Testis (tissue), 3 donors: ENCODE data around the gene ZCWPW2. TPM values are rescaled to one million over a fixed set of nuclear protein-coding genes. Genes with fewer than 3 reads are reported as not detected.
A peak's percentile ranks its signal among the peaks of the same experiment; 100 is the strongest.

Experiments
- DNase-seq: peaks from one replicate; pipeline ENCODE4 v3.0.0-alpha.2; 2019
- H3K27ac ChIP-seq, 2 donors: fragments of 200-600 bp; sonication (generic); one replicate each; pipeline ENCODE4 v1.5.1; 2019
- H3K27me3 ChIP-seq: fragments of 200-600 bp; sonication (generic); one replicate; pipeline ENCODE4 v1.5.1; 2019
- H3K36me3 ChIP-seq: fragments of 200-600 bp; sonication (generic); one replicate; pipeline ENCODE4 v1.5.1; 2017; ENCODE audit warnings: low read depth; ENCODE audit errors: missing control alignments
- H3K4me1 ChIP-seq: fragments of 200-600 bp; sonication (generic); one replicate; pipeline ENCODE4 v1.5.1; 2019
- H3K4me3 ChIP-seq, 2 donors: fragments of 200-600 bp; sonication (generic); one replicate each; pipeline ENCODE4 v1.5.1; 2017 to 2019
- H3K9me3 ChIP-seq: fragments of 200-600 bp; sonication (generic); one replicate; pipeline ENCODE4 v1.5.1; 2017
- CTCF ChIP-seq, 3 experiments: fragments of 450-650 bp in 2 of 3; fragments of 200-600 bp in 1 of 3; sonication (generic) in 1 of 3; IDR thresholded peaks; one replicate each; pipeline ENCODE4 v1.5.1; 2016 to 2019; ENCODE audit warnings: antibody characterized with exemption in 3 of 3, mild to moderate bottlenecking in 2 of 3, moderate library complexity in 1 of 3
- POLR2A ChIP-seq: fragments of 450-650 bp; IDR thresholded peaks from one replicate; pipeline ENCODE4 v1.6.1; 2017; ENCODE audit warnings: antibody characterized with exemption, mild to moderate bottlenecking, moderate library complexity
- WGBS, 2 donors: methylation state at CpG; one replicate each; pipeline ENCODE4 v1.1.5; 2018; 5-methylcytosine and 5-hydroxymethylcytosine counted together
- intact Hi-C: fragments of 100-400 bp; cut with DNase I; formaldehyde crosslinking; loops from one replicate; pipeline ENCODE4 v1.15.1; 2023; ENCODE audit warnings: low total_unique reads
- polyA plus RNA-seq: library from polyadenylated mRNA; stranded (reverse); fragments of 350-450 nt; fragmentation: Illumina TruSeq; extraction: RNeasy Lipid Tissue Mini Kit (QIAGEN cat#74804); gene quantifications from one replicate; pipeline ENCODE4 v1.2.3, GENCODE V29; 2014; ENCODE audit warnings: low read depth, low replicate concordance; ENCODE audit not compliant: insufficient read depth
- total RNA-seq, 2 donors: library from RNA; depleted of rRNA; stranded (reverse); fragments of >200 nt; gene quantifications; one replicate each; pipeline ENCODE4 v1.2.3, GENCODE V29; 2016

The ZCWPW2 gene
- total and polyA plus RNA-seq, 3 donors from 2014 or later, result 2.5 to 9.5 (median 5.2) TPM

GRCh38 chr3:28347374-28348264 is 902 bp upstream of the ZCWPW2 start:
- WGBS, 2 donors, result 20 to 26% methylated on average over 16 of the region's 16 CpGs
- peak overlapping the region; percentile 81 to 96 for H3K4me3 ChIP-seq
- peak overlapping the region; percentile 99 for H3K27ac ChIP-seq
- H3K27me3 ChIP-seq, result no peaks in the 10 kb centered on the region
- no peaks in the 10 kb centered on the region for H3K9me3 ChIP-seq
- no peak for TF ChIP-seq POLR2A
- intact Hi-C loops, result loop anchor here (5.0 kb wide), 1 partner anchor 635 kb away; no protein-coding TSS in a partner anchor
- H3K36me3 ChIP-seq, result no peaks in the 10 kb centered on the region
- no peak for DNase-seq
- H3K4me1 ChIP-seq, result peaks cover 6% of the 10 kb centered on the region

- intact Hi-C loops, result loop anchor here (5.0 kb wide), 1 partner anchor 636 kb away; no protein-coding TSS in a partner anchor
Observed at GRCh38 chr3:28348265-28348628, 274 bp upstream of the ZCWPW2 start.

GRCh38 chr3:28349469-28350000 is 1.0 kb downstream of the ZCWPW2 start:
- Histone ChIP-seq H3K27me3 (no peaks in the 10 kb centered on the region), H3K36me3 (no peaks in the 10 kb centered on the region), H3K4me3 (peak overlapping the region; percentile 81 to 96), H3K4me1 (peaks cover 6% of the 10 kb centered on the region), H3K9me3 (no peaks in the 10 kb centered on the region), H3K27ac (peak overlapping the region; percentile 99)
- 19 to 22% methylated on average over 13 of the region's 13 CpGs for WGBS, 2 donors
- TF ChIP-seq CTCF (IDR thresholded peaks at IDR 0.05), result no peak
- no peak for TF ChIP-seq POLR2A
- intact Hi-C loops, result loop anchor here (5.0 kb wide), 1 partner anchor 637 kb away; no protein-coding TSS in a partner anchor
- DNase-seq, result no peak

More at GRCh38 chr3:28348265-28348628, 274 bp upstream of the ZCWPW2 start:
- Histone ChIP-seq H3K27me3 (no peaks in the 10 kb centered on the region), H3K27ac (peak overlapping the region; percentile 99), H3K9me3 (no peaks in the 10 kb centered on the region), H3K36me3 (no peaks in the 10 kb centered on the region), H3K4me3 (peak overlapping the region; percentile 81 to 96), H3K4me1 (peaks cover 6% of the 10 kb centered on the region)
- DNase-seq, result no peak
- WGBS, 2 donors, result 0% methylated on average over 15 to 16 of the region's 16 CpGs
- TF ChIP-seq CTCF (IDR thresholded peaks at IDR 0.05), result no peak
- no peak for TF ChIP-seq POLR2A

- no peaks in the 10 kb centered on the region for H3K4me1 ChIP-seq
- no peak for DNase-seq
- H3K4me3 ChIP-seq, result no peak overlapping the region
- WGBS, 2 donors, result 87 to 96% methylated on average over 4 of the region's 4 CpGs
- no peaks in the 10 kb centered on the region for H3K9me3 ChIP-seq
- no peak overlapping the region for H3K27ac ChIP-seq
- intact Hi-C loops, result no loop called here
- no peaks in the 10 kb centered on the region for H3K27me3 ChIP-seq
- no peaks in the 10 kb centered on the region for H3K36me3 ChIP-seq
- TF ChIP-seq CTCF (IDR thresholded peaks at IDR 0.05) (no peak), POLR2A (no peak)
Observed at GRCh38 chr3:28376424-28376823, 27.9 kb downstream of the ZCWPW2 start.

- Histone ChIP-seq H3K4me3 (no peak overlapping the region), H3K36me3 (no peaks in the 10 kb centered on the region), H3K4me1 (no peaks in the 10 kb centered on the region), H3K27ac (no peak overlapping the region), H3K27me3 (no peaks in the 10 kb centered on the region), H3K9me3 (no peaks in the 10 kb centered on the region)
- WGBS, 2 donors, result 92 to 93% methylated on average over 5 of the region's 5 CpGs
- no peak for DNase-seq
- intact Hi-C loops, result no loop called here
- TF ChIP-seq POLR2A (no peak), CTCF (IDR thresholded peaks at IDR 0.05) (no peak)
Observed at GRCh38 chr3:28386049-28386448, 37.5 kb downstream of the ZCWPW2 start.
